HG03196 (cell line): ENCODE results near the gene MPND.
"Not testable (repeated sequence)": the region's sequence is repeated elsewhere in the genome, so short reads cannot be mapped to it uniquely, and the experiment has no call there.

Experiments used
- ATAC-seq: cut with Tn5 transposase; IDR thresholded peaks from one replicate; pipeline ENCODE4 v1.9.1; 2021; ENCODE audit not compliant: unreplicated experiment

Gene MPND

GRCh38 chr19:4319067-4319718 lies 24.2 kb upstream of the MPND start:
- ATAC-seq: no peak

- ATAC-seq: no peak
Observed at GRCh38 chr19:4320419-4320818, 22.9 kb upstream of the MPND start.

GRCh38 chr19:4322942-4323665 lies 20.3 kb upstream of the MPND start:
- no peak for ATAC-seq

- ATAC-seq: no peak
Observed at GRCh38 chr19:4323692-4324091, 19.7 kb upstream of the MPND start.

- no peak for ATAC-seq
Observed at GRCh38 chr19:4324228-4324627, 19.1 kb upstream of the MPND start.

GRCh38 chr19:4326215-4326836 lies 17.0 kb upstream of the MPND start:
- no peak for ATAC-seq

GRCh38 chr19:4326837-4327251 lies 16.5 kb upstream of the MPND start:
- no peak for ATAC-seq

GRCh38 chr19:4327252-4327876 lies 16.0 kb upstream of the MPND start:
- no peak for ATAC-seq

GRCh38 chr19:4327877-4328242 lies 15.5 kb upstream of the MPND start:
- ATAC-seq: no peak

- ATAC-seq: peak; percentile 74
Observed at GRCh38 chr19:4328243-4328990, 14.9 kb upstream of the MPND start.

GRCh38 chr19:4328991-4329681 lies 14.2 kb upstream of the MPND start:
- ATAC-seq: not testable (repeated sequence)

GRCh38 chr19:4329858-4330257 lies 13.5 kb upstream of the MPND start:
- no peak for ATAC-seq

GRCh38 chr19:4334929-4335570 lies 8.3 kb upstream of the MPND start:
- no peak for ATAC-seq

- no peak for ATAC-seq
Observed at GRCh38 chr19:4337906-4338440, 5.4 kb upstream of the MPND start.

GRCh38 chr19:4338441-4339355 lies 4.7 kb upstream of the MPND start, which contains the start of gene STAP2:
STAP2 (minus strand) TSS chr19:4338827; CDS start chr19:4338753, 74 bp downstream.
- ATAC-seq: no peak

GRCh38 chr19:4342314-4342614 lies 1.1 kb upstream of the MPND start:
- no peak for ATAC-seq

- ATAC-seq: peak; percentile 79
Observed at GRCh38 chr19:4342615-4343369, 570 bp upstream of the MPND start.
